HG03108 (cell line): Measurements from ENCODE around the gene CSNK1G2.
"Not testable (repeated sequence)": the region's sequence is repeated elsewhere in the genome, so short reads cannot be mapped to it uniquely, and the experiment has no call there.

Source experiments
- ATAC-seq: cut with Tn5 transposase; IDR thresholded peaks from one replicate; pipeline ENCODE4 v1.9.1; 2021; ENCODE audit warnings: moderate library complexity; ENCODE audit not compliant: unreplicated experiment

Gene CSNK1G2

DNA sequence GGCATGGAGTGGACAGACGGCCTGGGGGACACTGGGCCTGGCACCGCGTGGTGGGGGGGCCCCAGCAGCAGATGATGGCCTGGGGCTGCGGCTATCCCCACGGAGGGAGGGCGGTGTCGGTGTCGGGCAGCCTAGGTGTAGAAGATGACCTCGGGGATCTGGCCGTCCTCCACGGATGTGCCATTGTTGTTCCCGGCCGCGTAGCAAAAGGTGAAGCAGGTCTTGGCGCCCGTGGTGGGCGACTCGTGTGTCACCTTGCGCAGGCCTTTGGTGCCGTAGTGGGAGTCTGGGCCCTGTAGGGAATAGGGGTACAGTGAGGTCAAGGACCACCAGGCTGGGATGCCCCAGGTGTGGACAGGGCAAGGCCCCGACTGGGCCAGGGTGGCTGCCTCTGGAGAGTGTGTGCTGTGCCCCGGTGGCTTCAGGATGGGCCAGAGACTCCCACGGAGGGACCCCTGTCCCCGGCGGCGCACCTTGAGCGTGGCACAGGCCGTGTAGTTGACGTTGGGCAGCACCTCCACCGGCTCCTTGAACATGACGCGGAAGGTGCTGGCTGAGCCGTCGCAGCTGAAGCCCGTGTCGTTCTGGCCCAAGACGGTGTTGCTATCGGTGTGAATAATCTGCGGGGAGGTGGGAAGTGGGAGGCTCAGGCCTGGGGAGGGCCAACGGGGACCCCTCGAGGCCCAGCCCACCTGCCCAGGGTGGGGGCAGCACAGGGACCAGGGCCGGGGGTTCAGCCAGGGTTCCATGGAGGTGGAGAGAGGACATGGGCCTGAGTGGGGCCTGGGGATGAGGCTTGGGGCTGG, 45.6 kb downstream of the CSNK1G2 start:
- no peak for ATAC-seq

DNA sequence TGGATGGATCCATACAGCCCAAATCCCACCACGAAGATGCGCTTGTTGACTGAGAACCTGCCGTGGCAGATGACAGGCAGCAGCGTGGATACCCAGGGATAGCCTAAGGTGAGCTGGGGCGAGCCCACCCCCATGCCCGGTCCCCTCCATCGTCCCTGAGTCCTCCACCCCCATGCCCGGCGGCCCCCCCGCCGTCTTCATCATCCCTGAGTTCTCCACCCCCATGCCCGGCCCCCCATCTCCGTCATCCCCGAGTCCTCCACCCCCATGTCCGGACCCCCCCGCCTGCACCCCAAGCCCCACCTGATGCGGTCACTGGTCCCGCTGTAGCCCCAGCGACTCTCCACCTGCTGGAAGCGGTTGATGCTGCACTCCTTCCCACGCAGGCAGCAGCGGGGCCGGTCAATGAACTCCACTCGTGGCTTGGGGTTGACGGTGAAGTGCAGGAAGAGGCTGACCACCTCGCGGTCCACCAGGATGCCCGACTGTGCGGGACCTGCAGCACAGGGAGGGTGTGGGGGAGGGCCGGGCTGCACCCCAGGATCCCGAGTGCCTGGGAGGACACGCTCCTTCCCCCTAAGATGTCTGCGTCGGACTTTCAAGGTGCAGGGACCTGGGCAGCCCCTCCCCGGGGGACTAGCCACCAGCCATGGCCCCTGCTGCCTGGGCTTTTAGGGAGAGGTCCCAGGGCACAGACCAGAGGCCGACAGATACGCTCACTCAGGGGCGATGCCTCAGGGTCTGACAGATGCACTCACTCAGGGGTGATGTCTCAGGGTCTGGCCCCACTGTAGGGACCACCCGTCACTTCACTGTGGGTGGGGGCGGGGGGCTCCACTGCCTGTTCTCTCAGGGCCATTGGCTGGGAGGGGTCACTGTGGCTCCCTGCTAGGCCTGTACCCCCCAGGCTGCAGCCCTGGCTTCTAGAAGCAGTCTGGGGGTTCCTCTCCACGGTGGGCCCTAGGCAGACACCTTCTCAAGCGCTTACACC, 46.5 kb downstream of the CSNK1G2 start:
- no peak for ATAC-seq

- not testable (repeated sequence) for ATAC-seq
Measured at GRCh38 chr19:1988464-1988863, 47.5 kb downstream of the CSNK1G2 start.

- ATAC-seq: no peak
Measured at GRCh38 chr19:1989513-1990229, 48.7 kb downstream of the CSNK1G2 start.

DNA sequence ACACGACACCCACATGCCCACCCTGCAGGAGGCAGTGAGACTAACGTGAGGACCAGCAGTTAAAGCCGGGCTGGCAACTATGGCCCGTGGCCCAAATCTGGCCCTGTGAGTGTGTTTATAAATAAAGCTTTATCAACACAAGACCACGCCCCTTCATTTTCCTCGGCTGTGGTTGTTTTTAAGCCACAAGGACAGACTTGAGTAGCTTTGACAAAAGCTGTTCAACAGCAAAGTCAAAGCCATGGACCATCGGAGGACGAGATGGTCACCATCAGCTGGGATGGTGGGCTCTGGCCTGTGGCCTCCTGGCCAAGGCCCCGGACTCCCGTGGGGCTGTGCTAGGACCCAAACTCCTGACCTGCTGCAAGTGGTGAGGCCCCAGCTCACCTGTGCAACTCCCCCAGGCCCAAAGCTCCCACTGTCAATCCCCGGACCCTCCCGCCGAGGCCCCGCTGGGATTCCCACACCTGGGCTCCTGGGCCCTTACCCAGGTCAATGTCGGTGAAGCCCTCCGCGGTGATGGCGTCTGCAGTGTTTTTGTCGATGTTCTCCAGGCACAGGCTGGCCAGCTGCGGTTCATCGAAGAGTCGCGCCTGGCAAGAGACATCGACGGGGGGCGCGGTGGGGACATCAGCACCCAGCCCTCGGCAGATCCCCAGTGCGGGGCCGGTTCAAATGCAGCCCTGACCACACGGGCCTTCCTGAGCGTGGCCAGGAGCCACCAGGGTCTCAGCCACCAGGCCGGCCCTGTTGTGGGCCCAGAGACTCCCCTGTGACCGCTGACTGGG, 49.5 kb downstream of the CSNK1G2 start:
- ATAC-seq: no peak

DNA sequence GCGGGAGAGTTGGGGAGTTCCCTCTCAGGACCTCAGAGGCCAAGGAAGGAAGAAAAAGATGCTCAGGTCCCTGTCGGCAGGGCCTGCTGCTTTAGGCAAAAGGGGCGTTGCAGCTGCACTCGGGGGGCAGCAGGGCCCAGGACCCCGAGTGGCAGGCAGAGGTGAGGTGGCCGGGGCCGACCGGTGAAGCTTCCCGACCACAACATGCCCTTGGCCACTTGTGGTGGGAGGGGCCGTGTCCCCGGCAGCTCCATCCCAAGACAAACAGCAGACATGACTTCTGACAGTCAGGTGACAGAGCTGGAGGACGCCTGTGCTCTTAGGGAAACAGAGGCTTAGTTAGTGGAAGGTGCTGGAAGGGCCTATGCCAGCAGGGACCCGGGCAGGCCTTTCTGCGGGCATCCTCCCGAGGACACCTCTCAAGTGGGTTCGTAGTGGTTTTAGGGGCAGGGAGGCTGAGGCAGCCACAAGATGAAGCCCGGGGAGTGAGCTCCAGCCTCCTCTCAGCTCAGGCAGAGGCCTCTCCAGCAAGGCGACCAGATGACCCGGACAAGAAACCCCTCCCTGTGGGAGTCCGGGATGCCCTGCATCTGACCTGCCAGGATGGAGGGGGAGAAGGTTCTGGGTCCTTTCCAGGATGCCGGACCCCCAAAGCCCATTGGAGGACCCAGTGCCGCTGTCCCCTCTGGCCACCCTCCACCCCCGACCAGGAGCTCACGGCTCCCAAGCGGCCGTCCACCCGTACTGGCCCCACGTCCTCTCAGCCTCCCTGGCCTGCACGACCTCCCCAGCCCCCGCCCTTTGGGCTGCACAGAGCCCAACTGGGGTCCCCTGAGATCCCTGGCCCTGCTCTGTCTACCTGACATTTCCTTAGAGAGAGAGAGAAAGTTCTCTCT, 50.3 kb downstream of the CSNK1G2 start:
- ATAC-seq: no peak

DNA sequence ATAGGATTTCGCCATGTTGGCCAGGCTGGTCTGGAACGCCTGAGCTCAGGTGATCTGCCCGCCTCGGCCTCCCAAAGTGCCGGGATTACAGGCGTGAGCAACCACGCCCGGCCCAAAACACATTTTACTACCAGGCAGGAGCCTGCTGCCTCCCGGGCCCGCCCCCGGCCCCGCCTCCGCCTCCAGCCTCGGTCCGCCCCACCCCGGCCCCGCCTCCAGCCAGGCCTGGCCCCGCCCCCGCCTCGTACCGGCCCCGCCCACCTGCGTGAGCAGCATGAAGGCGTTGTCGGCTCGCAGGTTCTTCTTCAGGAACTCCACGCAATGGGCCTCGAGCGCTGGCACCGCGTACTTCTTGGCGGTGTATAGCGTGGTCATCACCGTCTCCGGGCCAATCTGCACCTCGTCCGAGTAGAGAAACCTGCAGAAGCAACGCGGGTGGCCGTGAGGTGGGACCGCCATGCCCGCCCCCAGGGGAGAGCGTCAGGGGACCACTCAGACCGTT, 51.8 kb downstream of the CSNK1G2 start:
- no peak for ATAC-seq

DNA sequence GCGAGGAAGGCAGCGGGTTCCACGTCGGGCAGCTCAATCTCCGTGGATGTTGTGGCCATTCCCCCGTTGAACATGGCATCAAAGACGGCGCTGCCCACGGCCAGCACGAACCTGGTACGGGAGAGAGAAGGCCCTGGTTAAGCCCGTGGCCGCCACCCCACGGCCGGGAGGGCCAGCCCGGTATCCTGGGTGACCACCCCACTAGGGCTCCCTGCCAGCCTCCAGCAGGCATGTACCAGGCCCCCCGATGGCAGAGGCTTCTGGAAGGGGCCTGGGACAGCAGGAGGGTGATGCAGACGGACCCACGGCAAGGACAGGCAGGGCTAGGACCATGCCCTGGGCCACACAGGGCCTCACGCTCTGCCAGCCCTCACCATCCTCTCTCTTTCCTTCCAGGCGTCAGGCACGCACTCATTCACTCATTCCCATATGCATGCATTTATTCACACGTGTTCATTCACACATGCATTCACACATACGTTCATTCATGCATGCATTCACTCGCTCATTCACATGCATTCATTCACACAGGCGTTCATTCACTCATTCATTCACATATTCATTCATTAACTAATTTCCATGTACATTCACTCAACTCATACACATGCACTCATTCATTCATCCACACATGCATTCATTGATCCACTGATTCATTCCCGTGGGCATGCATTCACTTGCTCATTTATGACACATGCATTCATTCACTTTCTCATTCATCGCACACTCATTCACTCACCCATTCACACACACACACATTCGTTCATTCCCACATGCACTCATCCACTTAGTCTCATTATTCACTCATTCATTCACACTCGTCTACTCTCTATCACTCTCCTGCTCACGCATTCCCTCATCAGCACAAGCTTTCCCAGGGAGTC, 56.6 kb downstream of the CSNK1G2 start:
- ATAC-seq: no peak

DNA sequence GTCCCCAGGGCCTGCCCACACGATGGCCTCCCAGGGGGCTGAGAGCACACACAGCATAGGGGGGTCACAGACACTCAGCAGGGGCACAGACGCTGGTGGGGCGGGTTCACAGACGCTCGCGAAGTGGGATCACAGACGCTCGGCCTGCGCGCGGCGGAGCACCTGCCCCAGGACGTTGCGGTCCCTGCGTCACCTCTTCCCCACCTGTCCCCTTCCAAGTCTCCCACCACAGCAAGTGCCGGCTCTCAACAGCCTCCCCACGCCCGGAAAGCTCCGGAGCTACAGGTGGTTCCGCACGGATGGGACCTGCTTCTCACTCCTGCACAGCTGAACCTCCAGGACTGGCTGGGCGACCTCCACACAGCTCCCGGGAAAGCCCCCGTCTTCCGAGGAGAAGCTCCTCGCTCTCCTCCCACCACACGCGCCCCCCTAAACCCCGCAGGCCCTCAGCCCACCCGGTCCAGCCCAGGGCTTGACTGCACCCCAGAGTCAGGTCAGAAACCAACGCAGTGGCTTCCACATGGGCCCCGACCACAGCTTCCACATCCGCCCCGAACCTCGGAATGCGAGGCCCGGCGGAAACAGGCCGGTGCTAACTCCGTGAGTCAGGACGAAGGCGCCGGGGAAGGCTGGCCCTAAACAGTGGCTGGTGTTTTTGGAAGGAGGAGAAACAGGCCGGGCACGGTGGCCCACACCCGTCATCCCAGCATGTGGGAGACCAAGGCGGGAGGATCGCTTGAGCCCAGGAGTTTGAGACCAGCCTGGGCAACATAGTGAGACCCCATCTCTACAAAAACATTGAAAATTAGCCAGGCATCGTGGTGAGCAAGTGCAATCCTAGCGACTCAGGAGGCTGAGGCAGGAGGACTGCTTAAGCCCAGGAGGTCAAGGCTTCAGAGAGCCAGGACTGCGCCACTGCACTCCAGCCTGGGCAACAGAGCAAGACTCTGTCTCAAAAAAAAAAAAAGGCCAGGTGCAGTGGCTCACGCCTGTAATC, 58.0 kb downstream of the CSNK1G2 start:
- ATAC-seq: no peak

GRCh38 chr19:1999856-2000515, 59.0 kb downstream of the CSNK1G2 start:
- no peak for ATAC-seq

- ATAC-seq: no peak
Measured at GRCh38 chr19:2003874-2004273, 62.9 kb downstream of the CSNK1G2 start.

- no peak for ATAC-seq
Measured at GRCh38 chr19:2010135-2010668, 69.2 kb downstream of the CSNK1G2 start.

DNA sequence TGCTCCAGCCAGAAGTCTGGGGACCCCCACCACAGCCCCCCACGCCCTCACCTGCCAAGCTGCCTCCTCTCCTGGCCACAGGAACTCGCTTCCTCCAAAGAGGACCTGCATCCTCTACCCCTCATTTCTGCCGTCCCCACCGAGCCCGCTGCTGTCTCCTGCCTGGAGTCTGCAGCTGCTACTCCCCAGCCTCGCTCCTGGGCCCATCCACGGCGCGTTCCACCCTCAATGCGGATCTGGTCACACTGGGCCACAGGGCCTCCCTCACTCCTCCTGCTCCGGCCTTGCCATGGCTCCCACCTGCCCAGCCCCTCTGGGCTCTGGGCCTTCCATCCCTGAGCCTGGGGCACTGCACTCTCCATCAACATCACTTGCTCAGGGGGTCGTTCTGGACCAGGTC, 70.2 kb downstream of the CSNK1G2 start:
- no peak for ATAC-seq

DNA sequence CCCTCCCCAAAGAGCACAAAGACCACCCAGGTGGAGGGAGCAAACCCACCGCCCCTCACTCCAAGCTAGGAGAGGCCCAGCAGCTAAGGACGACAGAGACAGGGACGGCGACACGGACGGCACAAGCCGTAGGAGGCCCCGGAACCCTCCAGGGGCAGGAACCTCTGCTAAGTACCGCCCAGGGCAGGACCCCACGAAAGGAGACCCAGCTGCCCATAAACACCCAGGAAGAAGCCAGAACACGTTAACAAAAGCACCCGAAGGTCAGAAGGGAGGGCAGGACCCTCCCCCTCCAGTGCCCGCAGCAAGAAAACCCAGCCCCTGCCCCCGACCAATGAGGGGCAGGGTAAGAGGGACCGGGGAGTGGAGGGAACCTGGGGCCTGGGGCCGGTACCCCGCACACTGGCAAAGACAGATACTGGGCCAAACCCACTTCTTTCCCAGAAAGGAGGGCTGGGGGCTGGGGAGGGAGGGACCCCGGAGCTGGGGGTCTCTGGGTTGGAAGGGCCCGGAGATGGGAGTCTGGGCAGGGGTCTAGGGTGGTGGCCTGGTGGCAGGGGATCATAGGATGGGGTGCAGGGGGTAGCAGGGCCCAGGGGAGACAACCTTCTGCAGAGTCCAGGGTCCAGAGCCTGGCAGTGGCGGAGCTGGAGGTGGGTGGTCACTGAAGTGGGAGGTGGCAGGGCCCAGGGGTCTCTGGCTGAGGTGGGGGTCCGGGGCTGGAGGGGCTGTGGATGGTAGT, 72.1 kb downstream of the CSNK1G2 start:
- no peak for ATAC-seq

DNA sequence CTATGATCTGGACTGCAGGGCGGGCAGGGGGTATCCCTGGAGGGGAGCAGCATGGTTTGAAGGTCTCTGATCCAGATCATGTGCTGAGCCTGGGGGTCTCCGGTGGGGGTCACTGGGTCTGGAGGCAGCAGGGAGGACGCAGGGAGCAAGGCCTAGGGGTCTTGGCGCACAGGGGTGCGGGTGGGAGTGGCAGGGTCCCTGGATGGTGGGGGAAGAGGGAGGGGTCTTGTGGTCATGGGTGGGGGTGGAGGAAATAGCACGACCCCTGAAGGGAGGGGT, 72.7 kb downstream of the CSNK1G2 start:
- ATAC-seq: no peak

- no peak for ATAC-seq
Measured at GRCh38 chr19:2014131-2014571, 73.2 kb downstream of the CSNK1G2 start.
